CD14-positive monocyte (primary cell): Measurements from ENCODE around the gene ERG. TPM values are rescaled to one million over a fixed set of nuclear protein-coding genes. Genes with fewer than 3 reads are reported as not detected.

Source experiments
- DNase-seq, 3 donors: peaks; one replicate each; pipeline ENCODE4 v3.0.0-alpha.2; 2011 to 2022
- H2AFZ ChIP-seq: 2 replicates; pipeline ENCODE4 v1.6.0; 2012; ENCODE audit warnings: mild to moderate bottlenecking, low read depth, low read length, inconsistent platforms; ENCODE audit not compliant: insufficient read depth, poor library complexity, severe bottlenecking
- H3K27ac ChIP-seq, 2 donors: 1 replicate in 1 of 2; 2 replicates in 1 of 2; pipeline ENCODE4 v1.5.1; 2012 to 2013; ENCODE audit warnings: low read length in 2 of 2, control low read depth in 1 of 2, inconsistent platforms in 1 of 2, low read depth in 1 of 2, mild to moderate bottlenecking in 1 of 2
- H3K27me3 ChIP-seq, 2 donors: one replicate each; pipeline versions ENCODE4 v1.6.0 to v1.6.1; 2011 to 2013; ENCODE audit warnings: low read length in 2 of 2; ENCODE audit not compliant: control insufficient read depth in 2 of 2, insufficient read depth in 2 of 2
- H3K36me3 ChIP-seq, 2 donors: replicated peaks in 1 of 2; 1 replicate in 1 of 2; 2 replicates in 1 of 2; pipeline versions ENCODE4 v1.5.1 to v1.6.1; 2012 to 2013; ENCODE audit warnings: low read length in 2 of 2, control low read depth in 1 of 2, inconsistent platforms in 1 of 2, mild to moderate bottlenecking in 1 of 2; ENCODE audit not compliant: insufficient read depth in 2 of 2, control insufficient read depth in 1 of 2
- H3K4me1 ChIP-seq, 2 donors: 1 replicate in 1 of 2; 2 replicates in 1 of 2; pipeline versions ENCODE4 v1.5.1 to v1.6.1; 2012 to 2013; ENCODE audit warnings: low read length in 2 of 2, control low read depth in 1 of 2, inconsistent platforms in 1 of 2, mild to moderate bottlenecking in 1 of 2, moderate library complexity in 1 of 2; ENCODE audit not compliant: insufficient read depth in 2 of 2, control insufficient read depth in 1 of 2
- H3K4me2 ChIP-seq: replicated peaks from 2 replicates; pipeline ENCODE3; 2012; ENCODE audit warnings: low read length, moderate library complexity, mild to moderate bottlenecking; ENCODE audit not compliant: poor library complexity, severe bottlenecking; ENCODE audit errors: extremely low read depth
- H3K4me3 ChIP-seq, 3 experiments: fragments of 200-600 bp in 1 of 3; sonication (generic) in 1 of 3; replicated peaks in 1 of 3; 1 replicate in 2 of 3; 2 replicates in 1 of 3; pipeline ENCODE4 v1.5.1; 2011 to 2013; ENCODE audit warnings: low read length in 3 of 3, mild to moderate bottlenecking in 3 of 3, control low read depth in 2 of 3, low read depth in 2 of 3, inconsistent platforms in 1 of 3, moderate library complexity in 1 of 3
- H3K79me2 ChIP-seq: 2 replicates; pipeline ENCODE4 v1.6.0; 2012; ENCODE audit warnings: mild to moderate bottlenecking, control low read depth, inconsistent platforms, low read length, moderate library complexity; ENCODE audit not compliant: insufficient read depth
- H3K9ac ChIP-seq: 2 replicates; pipeline ENCODE4 v1.6.0; 2017; ENCODE audit warnings: low read length, mild to moderate bottlenecking; ENCODE audit not compliant: insufficient read depth, poor library complexity, severe bottlenecking
- H3K9me3 ChIP-seq, 2 donors: replicated peaks in 1 of 2; 1 replicate in 1 of 2; 2 replicates in 1 of 2; pipeline versions ENCODE4 v1.5.1 to v1.6.1; 2012 to 2013; ENCODE audit warnings: low read length in 2 of 2, control low read depth in 1 of 2; ENCODE audit not compliant: control insufficient read depth in 1 of 2, insufficient read depth in 1 of 2
- H4K20me1 ChIP-seq: 2 replicates; pipeline ENCODE4 v1.6.0; 2012; ENCODE audit warnings: mild to moderate bottlenecking, low read length, control low read depth, moderate library complexity; ENCODE audit not compliant: insufficient read depth
- H3K27ac Mint-ChIP-seq, 7 donors: one replicate each; pipeline ENCODE4 v1.8.0; 2020; ENCODE audit warnings: mild to moderate bottlenecking in 7 of 7, mixed read lengths in 7 of 7, moderate library complexity in 6 of 7, inconsistent platforms in 2 of 7
- H3K27me3 Mint-ChIP-seq, 3 donors: one replicate each; pipeline ENCODE4 v1.8.0; 2021 to 2022; ENCODE audit warnings: low read depth in 3 of 3, mild to moderate bottlenecking in 3 of 3, mixed read lengths in 3 of 3, moderate library complexity in 3 of 3, inconsistent platforms in 1 of 3
- H3K36me3 Mint-ChIP-seq, 2 donors: one replicate each; pipeline ENCODE4 v1.8.0; 2020; ENCODE audit warnings: mixed read lengths in 2 of 2, inconsistent platforms in 1 of 2, mild to moderate bottlenecking in 1 of 2
- H3K4me1 Mint-ChIP-seq: one replicate; pipeline ENCODE4 v1.8.0; 2020; ENCODE audit warnings: mild to moderate bottlenecking, mixed read lengths
- H3K4me3 Mint-ChIP-seq, 2 donors: one replicate each; pipeline ENCODE4 v1.8.0; 2020; ENCODE audit warnings: mild to moderate bottlenecking in 2 of 2, mixed read lengths in 2 of 2, moderate library complexity in 1 of 2
- H3K9me3 Mint-ChIP-seq, 7 donors: one replicate each; pipeline ENCODE4 v1.8.0; 2020 to 2022; ENCODE audit warnings: mixed read lengths in 7 of 7, mild to moderate bottlenecking in 6 of 7, moderate library complexity in 6 of 7, inconsistent platforms in 2 of 7
- CTCF ChIP-seq: fragments of 200-600 bp; IDR thresholded peaks from one replicate; pipeline ENCODE4 v1.8.0; 2022; ENCODE audit warnings: antibody characterized with exemption, mild to moderate bottlenecking
- WGBS: methylation state at CpG from one replicate; pipeline ENCODE4 v1.1.5; 2013; ENCODE audit warnings: missing lambda C conversion rate; ENCODE audit not compliant: insufficient coverage; 5-methylcytosine and 5-hydroxymethylcytosine counted together
- intact Hi-C, 2 donors: fragments of 100-400 bp; cut with micrococcal nuclease; formaldehyde crosslinking; loops; one replicate each; pipeline versions ENCODE4 v1.15.0 to v1.15.1; 2023
- polyA plus RNA-seq, 3 donors: library from polyadenylated mRNA; depleted of rRNA in 1 of 3; unstranded in 2 of 3; stranded (reverse) in 1 of 3; fragments of 300-500 nt in 2 of 3; fragments of >200 nt in 1 of 3; fragmentation: Illumina TruSeq in 2 of 3; gene quantifications; 1 replicate in 2 of 3; 2 replicates in 1 of 3; pipeline ENCODE4 v1.2.3, GENCODE V29; 2012 to 2021

Gene ERG
- polyA plus RNA-seq, 3 donors: 0.16 to 0.22 TPM; not detected in 1

DNA sequence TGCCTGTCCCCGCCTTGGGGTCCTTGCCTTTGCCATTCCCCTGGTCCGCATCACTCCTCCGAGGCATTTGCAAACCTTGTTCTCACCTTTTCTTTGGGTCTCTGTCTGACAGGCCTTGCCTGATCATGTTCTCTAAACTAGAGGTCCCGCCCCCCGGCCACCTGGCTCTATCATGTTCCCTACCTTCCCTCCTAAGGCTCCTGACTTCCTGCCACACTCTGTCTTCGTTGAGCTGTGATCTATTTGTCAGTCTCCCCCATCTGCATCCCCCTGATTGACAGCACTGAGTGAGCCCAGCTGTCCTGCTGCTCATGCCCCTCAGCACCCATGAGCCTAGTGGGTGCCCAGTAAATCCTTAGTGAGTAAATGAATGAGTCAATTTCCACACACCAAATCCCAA lies 22.8 kb downstream of the ERG start:
- Histone ChIP-seq H3K4me3 (peak overlapping the region in 1 of 3 experiments; percentile 69), H2AFZ (peak overlapping the region; percentile 46), H3K4me2 (peak overlapping the region; percentile 71), H3K4me1 (peaks cover 66 to 83% of the 10 kb centered on the region in 2 donors), H3K27ac (no peak overlapping the region), H3K36me3 (no peaks in the 10 kb centered on the region), H4K20me1 (no peaks in the 10 kb centered on the region), H3K9ac (no peak overlapping the region), H3K27me3 (no peaks in the 10 kb centered on the region), H3K9me3 (no peaks in the 10 kb centered on the region), H3K79me2 (peaks cover 46% of the 10 kb centered on the region)
- no peak for TF ChIP-seq CTCF
- no peaks in the 10 kb centered on the region for H3K36me3 Mint-ChIP-seq
- peak overlapping the region in 1 of 7 donors; percentile 64 for H3K27ac Mint-ChIP-seq
- no peak for DNase-seq
- H3K4me1 Mint-ChIP-seq: peaks cover 85% of the 10 kb centered on the region
- peaks cover 0 to 3% (median 0%) of the 10 kb centered on the region in 7 donors for H3K9me3 Mint-ChIP-seq
- intact Hi-C loops: loop anchor here in 1 of 2 donors (10.0 kb wide), 1 partner anchor 529 kb away; no protein-coding TSS in a partner anchor
- 21% methylated on average over 5 of the region's 6 CpGs for WGBS
- H3K4me3 Mint-ChIP-seq: peak overlapping the region in 1 of 2 donors; percentile 0
- H3K27me3 Mint-ChIP-seq: peaks cover 0 to 4% (median 0%) of the 10 kb centered on the region in 3 donors

DNA sequence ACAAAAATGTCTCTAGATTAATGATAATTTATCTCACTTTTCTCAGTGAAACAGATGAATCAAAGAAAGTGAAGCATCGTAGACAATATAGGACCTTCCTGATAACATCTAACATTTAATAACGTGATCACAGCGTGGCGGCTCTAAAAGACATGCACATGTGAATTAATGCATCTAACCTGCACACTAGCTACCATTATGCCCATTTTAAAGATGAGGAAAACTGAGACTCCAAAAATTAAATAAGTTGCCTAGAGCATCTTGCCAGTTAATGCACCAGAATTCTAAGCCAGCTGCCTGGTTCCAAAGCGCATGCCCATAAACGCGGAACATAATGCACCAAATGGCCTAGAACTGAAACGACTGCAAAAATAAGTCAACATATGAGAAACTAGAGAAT lies 23.5 kb downstream of the ERG start:
- Mint-ChIP-seq H3K4me3 (no peak overlapping the region), H3K36me3 (no peaks in the 10 kb centered on the region), H3K27me3 (peaks cover 0 to 2% (median 0%) of the 10 kb centered on the region in 3 donors), H3K4me1 (peaks cover 83% of the 10 kb centered on the region), H3K9me3 (no peaks in the 10 kb centered on the region), H3K27ac (no peak overlapping the region)
- Histone ChIP-seq H3K4me3 (no peak overlapping the region), H4K20me1 (no peaks in the 10 kb centered on the region), H3K79me2 (peaks cover 41% of the 10 kb centered on the region), H3K4me1 (peaks cover 67 to 86% of the 10 kb centered on the region in 2 donors), H3K4me2 (no peak overlapping the region), H3K27ac (no peak overlapping the region), H3K9ac (no peak overlapping the region), H2AFZ (no peak overlapping the region), H3K27me3 (no peaks in the 10 kb centered on the region), H3K36me3 (no peaks in the 10 kb centered on the region), H3K9me3 (no peaks in the 10 kb centered on the region)
- TF ChIP-seq CTCF: no peak
- 100% methylated on average over 1 of the region's 8 CpGs for WGBS
- intact Hi-C loops: loop anchor here in 1 of 2 donors (10.0 kb wide), 1 partner anchor 530 kb away; no protein-coding TSS in a partner anchor
- no peak for DNase-seq
